COR-L47 (cell line): ENCODE results near the gene LANCL3.
"Not testable (repeated sequence)": the region's sequence is repeated elsewhere in the genome, so short reads cannot be mapped to it uniquely, and the experiment has no call there.

ENCODE experiments used
- DNase-seq: peaks from one replicate; lab custom pipeline; 2025; lab: John Stamatoyannopoulos, UW

Gene LANCL3

DNA sequence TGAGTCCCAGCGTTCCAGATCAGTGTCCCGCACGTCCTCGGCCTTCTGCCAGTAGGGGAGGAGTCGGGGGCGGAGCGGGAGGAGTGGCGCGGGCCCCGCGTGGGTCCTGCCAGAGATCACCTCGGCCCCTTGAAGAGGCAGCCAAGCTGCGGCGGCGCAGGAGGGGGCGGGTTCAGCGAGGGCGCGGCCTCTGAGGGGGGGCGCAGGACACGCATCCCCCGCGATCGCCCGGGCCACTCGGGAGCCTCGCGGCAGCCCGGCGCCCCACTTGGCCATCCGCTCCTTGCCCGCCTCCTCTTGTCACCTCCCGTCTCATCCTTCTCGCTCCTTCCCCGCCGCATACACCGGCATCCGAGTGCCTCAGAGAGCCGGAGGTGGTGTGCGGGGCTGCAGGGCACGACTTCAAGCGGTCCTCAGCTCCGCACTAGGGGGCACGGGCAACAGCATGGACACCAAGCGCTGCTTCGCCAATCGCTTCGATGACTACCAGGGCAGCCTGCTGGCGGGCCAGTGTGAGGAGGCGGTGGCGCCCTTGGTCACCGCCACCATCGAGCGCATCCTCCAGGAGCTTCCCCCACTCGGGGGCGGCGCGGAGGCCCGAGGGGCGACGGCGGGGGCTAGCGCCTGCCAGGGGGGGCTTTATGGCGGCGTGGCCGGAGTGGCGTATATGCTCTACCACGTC, at the start of gene LANCL3:
Gene LANCL3 (plus strand): TSS at position 236 of the 682 bp plus-strand sequence. CDS start 210 bp downstream, at position 446.
- not testable (repeated sequence) for DNase-seq

- DNase-seq, result not testable (repeated sequence)
These were observed 47.8 kb upstream of the LANCL3 start for GRCh38 chrX:37523673-37524072.

DNA sequence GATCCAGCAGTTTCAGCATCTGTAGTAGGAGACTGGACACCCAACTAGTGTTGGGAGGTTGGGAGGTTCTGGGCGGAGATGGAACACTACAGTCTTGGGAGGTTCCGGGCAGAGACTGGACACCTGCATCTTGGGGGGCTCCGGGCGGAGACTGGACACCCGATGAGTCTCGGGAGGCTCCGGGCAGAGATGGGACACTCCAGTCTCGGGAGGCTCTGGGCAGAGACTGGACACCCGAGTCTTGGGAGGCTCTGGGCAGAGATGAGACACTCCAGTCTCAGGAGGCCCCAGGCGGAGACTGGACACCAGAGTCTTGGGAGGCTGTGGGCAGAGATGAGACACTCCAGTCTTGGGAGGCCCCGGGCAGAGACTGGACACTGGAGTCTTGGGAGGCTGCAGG, 29.5 kb upstream of the LANCL3 start:
- no peak for DNase-seq

DNA sequence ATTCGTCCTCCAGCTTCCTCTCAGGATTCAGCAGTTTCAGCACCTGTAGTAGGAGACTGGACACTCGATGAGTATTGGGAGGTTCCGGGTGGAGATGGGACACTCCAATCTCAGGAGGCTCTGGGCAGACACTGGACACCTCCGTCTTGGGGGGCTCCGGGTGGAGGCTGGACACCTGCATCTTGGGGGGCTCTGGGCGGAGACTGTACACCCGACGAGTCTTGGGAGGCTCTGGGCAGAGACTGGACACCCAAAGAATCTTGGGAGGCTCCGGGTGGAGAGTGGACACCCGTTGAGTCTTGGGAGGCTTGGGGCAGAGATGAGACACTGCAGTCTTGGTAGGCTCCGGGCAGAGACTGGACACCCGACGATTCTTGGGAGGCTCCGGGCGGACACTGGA, 28.7 kb upstream of the LANCL3 start:
- DNase-seq, result no peak

DNA sequence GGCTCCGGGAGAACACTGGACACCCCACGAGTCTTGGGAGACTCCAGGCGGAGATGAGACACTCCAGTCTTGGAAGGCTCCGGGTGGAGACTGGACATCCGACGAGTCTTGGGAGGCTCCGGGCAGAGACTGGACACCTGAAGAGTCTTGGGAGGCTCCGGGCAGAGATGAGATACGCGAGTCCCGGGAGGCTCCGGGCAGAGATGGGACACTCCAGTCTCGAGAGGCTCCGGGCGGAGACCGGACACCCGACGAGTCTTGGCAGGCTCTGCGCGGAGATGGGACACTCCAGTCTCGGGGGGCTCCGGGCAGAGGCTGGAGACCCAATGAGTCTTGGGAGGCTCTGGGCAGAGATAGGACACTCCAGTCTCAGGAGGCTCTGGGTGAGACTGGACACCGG, 28.1 kb upstream of the LANCL3 start:
- no peak for DNase-seq

DNA sequence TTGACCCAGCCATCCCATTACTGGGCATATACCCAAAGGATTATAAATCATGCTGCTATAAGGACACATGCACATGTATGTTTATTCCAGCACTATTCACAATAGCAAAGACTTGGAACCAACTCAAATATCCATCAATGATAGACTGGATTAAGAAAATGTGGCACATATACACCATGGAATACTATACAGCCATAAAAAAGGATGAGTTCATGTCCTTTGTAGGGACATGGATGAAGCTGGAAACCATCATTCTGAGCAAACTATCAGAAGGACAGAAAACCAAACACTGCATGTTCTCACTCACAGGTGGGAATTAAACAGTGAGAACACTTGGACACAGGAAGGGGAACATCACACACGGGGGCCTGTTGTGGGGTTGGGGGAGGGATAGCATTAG, 26.9 kb upstream of the LANCL3 start:
- DNase-seq, result not testable (repeated sequence)

DNA sequence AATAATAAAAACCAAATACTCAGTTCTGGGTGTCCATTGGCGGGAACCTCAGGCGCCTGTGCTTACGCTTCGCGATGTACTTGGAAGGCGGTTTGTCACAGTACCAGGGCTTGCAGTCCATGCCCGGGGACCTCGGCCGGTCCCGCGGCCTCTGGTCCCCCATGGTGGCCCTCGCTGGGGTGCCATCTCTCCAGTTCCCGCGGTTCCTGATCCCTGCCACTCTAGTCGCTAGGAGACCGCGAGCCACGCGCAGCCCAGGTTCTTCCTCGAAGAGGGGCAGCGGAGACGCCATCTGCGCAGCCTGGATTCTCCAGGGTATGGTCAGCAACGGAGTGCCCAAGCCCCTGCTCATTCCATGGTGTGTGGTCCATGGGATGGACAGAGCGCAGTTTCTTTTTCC, 26.4 kb upstream of the LANCL3 start:
- DNase-seq, result no peak

DNA sequence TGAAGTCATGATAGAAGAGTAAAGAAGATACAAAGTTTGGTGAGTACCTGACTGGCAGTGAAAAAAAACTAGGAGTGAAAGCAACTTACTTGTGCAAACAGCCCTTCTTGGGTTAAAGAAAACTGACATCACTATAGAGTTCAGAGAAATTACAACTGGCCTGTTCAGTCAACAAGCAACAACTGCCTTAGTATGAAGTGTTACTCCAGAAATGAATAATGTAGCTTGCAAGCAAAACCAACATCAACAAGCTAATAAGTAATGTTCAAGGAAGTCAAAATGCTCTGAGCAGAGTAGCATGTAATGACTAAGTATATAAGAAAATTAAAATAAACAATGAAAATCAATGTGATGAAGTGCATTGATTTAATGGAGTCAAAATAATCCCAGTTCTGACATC, 21.8 kb upstream of the LANCL3 start:
- not testable (repeated sequence) for DNase-seq

DNA sequence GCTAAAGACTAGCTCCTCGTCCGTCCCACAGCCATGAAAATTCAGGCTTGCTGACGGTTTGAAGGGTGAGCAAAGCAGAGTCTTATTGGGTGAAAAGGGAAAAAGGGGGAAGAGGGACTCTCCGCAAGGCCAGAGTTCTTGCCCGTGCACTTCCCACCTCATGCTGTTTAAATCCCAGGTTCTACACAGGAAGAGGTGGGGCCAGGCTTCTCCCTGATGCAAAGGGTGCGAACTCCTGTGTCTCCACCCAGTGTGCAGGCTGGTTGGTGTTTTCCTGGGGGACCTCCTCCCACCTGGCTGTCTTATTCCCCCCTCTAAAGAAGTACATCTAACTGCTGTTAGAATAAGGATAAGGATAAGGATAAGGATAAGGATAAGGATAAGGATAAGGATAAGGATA, 18.0 kb upstream of the LANCL3 start:
- no peak for DNase-seq

- DNase-seq, result not testable (repeated sequence)
These were observed 6.2 kb upstream of the LANCL3 start for GRCh38 chrX:37565254-37565653.

GRCh38 chrX:37570349-37570748, 1.1 kb upstream of the LANCL3 start:
- DNase-seq, result not testable (repeated sequence)

GRCh38 chrX:37572108-37572587, 687 bp downstream of the LANCL3 start:
- DNase-seq, result peak; percentile 1

- not testable (repeated sequence) for DNase-seq
These were observed 1.7 kb downstream of the LANCL3 start for GRCh38 chrX:37573121-37573520.

DNA sequence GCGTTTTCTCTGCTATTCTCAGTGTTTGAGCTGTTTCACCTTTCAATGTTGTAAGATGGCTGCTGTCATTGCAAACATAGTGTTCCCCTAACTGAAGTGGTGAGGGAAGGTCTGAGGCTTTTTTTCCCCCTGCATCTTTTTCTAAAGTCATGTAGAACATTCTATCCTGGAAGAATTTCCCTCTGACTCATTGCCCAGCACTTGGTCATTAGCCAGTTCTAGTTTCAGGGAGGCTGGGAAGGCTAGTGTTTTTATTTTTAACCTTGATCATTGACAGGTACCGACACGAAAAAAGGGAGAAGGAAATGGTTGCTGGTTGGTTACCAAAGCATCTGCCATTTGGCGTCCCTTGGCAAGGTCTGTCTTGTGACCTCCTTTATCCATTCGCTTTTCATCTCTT, 6.6 kb downstream of the LANCL3 start:
- no peak for DNase-seq

DNA sequence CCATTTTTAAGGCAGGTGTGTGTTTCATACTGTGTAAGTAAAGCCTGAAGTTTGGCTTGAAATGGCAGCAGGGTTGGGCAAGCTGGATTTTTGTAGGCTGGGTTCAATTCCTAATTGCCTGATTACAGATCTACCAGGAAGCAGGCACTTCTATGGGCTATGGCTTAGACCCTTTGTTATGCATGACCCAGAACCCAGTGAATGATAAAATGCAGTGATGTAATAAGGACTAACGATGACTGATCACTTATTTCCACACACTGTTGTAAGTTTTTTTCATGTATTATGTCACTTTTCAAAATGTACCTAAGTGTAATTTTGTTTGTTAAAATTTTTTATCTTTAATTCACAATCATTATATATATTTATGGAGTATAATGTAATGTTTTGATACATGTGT, 8.6 kb downstream of the LANCL3 start:
- DNase-seq, result no peak

- DNase-seq, result not testable (repeated sequence)
These were observed 15.9 kb downstream of the LANCL3 start for GRCh38 chrX:37587337-37587736.

GRCh38 chrX:37590047-37590446, 18.6 kb downstream of the LANCL3 start:
- DNase-seq, result no peak

DNA sequence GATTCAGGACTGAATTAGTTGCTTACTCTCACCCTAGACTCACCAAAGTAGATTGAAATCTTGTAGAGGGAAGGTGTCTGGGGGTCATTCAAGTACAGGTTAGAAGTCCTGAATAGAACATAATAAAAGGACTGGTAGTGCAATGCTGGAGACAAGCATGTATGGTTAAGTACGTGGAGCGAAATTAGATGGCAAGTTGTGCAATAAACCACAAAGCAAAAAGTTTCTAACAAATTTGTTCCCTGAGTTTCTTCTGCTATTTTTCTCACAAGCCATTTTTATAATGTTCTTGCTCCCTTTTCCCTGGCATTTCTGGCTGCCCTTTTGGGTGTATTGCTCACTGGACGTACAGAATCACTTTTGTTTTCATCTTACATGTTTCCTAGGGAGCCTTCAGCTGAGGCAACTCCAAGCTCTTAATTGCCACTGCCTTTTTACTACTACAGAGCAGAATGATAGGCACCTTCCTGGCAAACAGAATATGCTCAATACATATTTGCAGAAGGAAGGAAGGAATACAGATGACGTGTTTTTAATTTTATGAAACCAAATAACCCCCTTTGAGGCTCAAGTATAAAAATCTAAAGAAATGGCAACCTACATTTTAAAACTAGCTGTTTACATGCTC, 23.4 kb downstream of the LANCL3 start:
- no peak for DNase-seq

DNA sequence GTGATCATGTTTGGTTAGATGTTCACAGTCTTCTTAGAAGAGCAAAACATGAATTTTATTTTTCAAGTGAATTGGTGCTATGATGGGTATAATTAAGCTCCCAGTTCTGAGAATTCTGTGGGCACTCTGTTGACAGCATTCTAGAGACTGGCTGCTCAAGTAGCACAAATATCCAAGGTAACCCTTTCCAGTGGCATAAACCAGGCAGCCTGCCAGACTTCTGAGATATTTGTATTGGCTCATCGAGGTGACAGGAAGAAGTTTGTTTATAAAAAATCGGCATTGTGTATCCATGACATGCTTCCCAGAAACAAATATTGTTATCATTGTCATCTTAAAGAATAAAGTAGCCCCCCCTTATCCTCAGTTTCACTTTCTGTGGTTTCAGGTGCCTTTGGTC, 28.3 kb downstream of the LANCL3 start:
- DNase-seq, result peak; percentile 46

DNA sequence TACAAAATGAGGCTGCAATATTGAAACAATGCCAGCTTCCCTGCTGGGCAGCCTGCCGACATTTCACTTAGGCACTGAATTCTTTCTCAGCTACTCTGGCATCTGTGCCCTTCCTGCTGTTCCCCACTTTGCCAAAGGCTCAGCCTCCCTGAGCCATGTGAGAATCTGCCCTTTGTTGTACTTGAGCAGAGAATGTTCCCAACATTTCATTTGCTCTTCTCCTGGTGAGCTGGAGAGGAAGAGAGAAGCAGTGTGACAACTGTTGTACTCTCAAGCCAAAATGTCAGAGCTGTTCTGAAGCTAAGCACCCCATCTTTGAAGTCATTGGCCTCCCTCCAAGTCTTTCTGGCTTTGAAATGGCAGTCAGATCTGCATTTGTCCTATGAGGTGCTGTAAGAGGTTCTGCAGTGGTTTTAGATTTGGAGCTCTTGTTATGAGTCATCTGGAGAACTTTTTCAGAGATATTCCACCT, 32.5 kb downstream of the LANCL3 start:
- no peak for DNase-seq

GRCh38 chrX:37607243-37607642, 35.8 kb downstream of the LANCL3 start:
- no peak for DNase-seq

DNA sequence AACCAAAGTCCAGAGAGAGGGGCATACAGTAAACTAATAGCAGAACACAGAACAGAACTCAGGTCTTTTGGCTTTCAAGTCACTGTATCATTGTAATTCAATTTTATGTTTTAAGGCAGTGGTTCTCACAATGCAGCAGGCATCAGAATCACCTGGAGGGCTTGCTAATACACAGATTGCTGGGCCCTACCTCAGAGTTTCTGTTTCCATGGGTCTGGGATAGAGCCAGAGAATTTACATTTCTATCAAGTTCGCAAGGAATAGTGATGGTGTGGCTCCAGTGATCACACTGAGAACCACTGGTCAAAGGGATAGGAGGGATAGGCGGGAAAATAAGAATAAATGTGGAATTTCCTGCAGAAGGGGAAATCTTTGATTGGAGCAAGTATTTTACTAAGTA, 36.7 kb downstream of the LANCL3 start:
- DNase-seq, result no peak

DNA sequence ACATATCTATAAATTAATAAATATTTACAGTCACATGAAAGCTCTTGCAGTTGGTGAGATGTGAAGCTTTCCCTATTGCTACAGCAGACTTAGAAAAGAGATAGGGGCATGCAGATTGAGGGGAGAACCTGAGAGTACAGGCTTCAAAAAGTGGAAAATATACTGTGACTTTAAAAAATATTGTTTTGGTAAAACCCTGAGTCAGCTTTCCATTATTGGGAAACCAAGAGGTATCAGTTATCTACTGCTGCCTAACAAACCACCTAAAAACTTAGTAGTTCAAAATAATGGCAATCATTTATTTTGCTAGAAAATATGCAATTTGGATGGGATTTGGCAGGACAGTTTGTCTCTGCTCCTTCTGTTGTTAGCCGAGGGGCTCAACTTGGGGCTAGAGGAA, 38.3 kb downstream of the LANCL3 start:
- no peak for DNase-seq

DNA sequence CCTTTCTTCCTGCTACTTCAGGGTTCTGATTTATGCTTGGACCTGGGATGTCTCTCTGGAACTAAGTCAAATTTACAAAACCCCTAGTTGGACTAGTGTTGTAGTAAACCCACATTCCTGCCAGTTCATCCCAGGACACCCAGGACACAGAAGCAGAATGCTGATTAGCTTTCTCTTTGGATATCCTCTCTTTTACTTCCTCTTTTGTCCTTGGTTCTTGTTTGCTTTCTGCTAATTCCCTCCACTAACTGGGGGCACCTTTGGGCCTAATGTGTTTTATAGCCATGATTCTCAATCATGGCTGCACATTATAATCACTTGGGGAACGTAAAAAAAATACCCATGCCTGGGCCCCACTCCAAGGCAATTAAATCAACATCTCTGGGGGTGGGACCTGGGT, 42.5 kb downstream of the LANCL3 start:
- no peak for DNase-seq
